GM19397 (cell line): Measurements from ENCODE around the gene KSR2.

Experiments used
- ATAC-seq: cut with Tn5 transposase; IDR thresholded peaks from one replicate; pipeline ENCODE4 v1.9.1; 2021; ENCODE audit warnings: mild to moderate bottlenecking, moderate library complexity; ENCODE audit not compliant: unreplicated experiment

Gene KSR2

DNA sequence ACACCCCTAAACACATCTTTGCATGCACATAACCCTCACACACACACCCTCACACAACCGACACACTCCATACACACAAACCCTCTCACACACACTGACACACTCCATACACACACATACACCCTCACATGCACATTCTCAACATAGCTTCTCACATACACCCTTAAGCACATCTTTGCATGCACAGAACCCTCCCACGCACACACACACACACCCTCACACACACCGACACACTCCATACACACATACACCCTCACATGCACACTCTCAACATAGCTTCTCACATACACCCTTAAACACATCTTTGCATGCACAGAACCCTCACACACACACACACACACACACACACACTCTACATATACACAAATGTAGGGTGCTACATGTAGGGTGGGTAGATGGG is 534.9 kb downstream of the KSR2 start:
- no peak for ATAC-seq

DNA sequence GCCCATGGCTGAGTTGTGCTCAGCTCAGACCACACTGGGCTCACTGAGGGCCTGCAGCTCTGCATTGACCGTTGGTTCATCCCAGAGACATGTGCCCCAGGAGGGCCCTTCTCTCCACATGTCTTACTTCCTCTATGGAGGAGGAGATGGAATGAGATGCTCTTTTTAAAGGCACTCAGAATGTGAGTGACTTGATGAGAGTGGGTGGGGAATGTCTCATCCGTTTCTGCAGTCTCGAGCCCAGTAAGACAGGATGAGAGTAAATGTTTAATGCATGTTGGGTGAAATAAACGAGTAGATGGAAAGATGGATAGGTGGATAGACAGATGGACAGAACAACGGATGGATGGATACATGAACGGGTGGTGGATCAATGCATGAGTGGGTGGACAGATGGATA is 538.5 kb downstream of the KSR2 start:
- ATAC-seq = no peak

- ATAC-seq = no peak
Measured at GRCh38 chr12:117427211-117427610, 541.6 kb downstream of the KSR2 start.

DNA sequence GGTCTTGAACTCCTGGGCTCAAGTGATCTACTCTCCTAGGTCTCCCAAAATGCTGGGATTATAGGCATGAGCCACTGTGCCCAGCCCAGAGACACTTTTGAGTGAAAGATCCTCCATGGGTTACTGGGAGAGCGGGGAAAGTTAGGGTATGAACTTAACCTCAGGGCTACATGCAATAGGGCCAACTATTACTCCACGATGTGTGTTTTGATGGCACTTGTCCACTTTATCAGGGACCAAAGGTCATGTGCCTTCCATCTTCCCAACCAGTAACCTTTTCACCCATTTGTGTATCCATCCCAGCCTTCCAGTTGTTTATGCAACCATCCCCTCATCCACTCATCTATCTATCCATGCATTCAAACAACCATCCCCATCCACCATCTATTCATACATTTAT is 546.8 kb downstream of the KSR2 start:
- ATAC-seq = no peak

- ATAC-seq = no peak
Measured at GRCh38 chr12:117421068-117421752, 547.6 kb downstream of the KSR2 start.

GRCh38 chr12:117417004-117417403 is 551.8 kb downstream of the KSR2 start:
- no peak for ATAC-seq

DNA sequence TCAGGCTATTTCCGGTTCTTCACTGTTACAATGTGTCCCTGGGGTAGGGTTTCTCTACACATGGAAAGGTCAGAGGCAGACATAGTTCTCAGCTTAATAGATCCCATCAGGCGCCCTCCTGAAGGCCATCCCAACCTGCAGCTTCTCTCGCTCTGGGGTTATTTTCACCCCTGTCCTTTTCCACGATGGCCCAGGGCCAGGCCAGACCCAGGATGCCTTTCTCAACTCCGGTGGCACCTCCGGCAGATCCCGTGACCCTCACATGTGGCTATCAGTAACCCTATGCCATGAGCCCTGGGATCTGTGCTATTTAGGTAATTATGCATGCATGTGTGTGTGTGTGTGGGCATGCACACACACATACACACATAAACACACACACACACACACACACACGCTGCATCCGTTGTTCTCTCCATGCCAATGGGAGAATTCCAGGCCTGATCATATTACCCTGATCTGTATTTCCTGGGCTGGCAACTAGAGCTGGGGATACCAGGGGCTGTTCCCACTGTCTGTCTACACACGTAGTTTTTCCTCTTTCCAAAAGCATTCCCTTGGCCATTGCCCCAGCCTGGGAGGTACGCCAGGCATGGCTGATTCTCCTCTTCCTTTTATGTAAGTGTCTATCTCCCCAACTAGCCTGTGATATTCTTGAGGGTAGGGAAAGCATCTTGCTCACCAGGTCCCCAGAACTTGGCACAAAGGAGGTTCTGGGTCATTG is 556.2 kb downstream of the KSR2 start:
- no peak for ATAC-seq

DNA sequence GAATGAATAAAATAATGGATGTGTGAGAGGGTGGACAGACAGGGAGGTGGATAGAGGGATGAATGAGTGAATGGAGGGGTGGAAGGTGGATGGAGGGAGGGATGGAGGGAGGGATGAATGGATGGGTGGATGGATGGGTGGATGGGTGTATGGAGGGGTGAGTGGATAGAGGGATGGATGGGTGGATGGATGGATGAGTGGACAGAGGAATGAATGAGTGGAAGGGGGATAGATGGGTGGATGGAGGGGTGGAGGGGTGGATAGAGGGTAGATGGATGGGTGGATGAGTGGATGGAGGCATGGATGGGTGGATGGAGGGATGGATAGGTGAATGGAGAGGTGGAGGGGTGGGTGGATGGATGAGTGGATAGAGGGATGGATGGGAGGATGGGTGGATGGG is 559.5 kb downstream of the KSR2 start:
- ATAC-seq = no peak

GRCh38 chr12:117408161-117408791 is 560.5 kb downstream of the KSR2 start:
- no peak for ATAC-seq

GRCh38 chr12:117404940-117405339 is 563.9 kb downstream of the KSR2 start:
- no peak for ATAC-seq

- no peak for ATAC-seq
Measured at GRCh38 chr12:117404203-117404853, 564.5 kb downstream of the KSR2 start.

- no peak for ATAC-seq
Measured at GRCh38 chr12:117403586-117404139, 565.1 kb downstream of the KSR2 start.
